Activated T-helper 2 cell treated with anti-CD3 and anti-CD28 coated beads, Interferon-gamma antibody, Interleukin-2, Interleukin-4, amounts not matched to agents 10 μg/mL and 5 μg/mL and 100 μg/mL, durations not matched to agents 14 hours and 24 hours and 36 hours (primary cell): ENCODE measurements around the gene KRT12. TPM values are rescaled to one million over a fixed set of nuclear protein-coding genes. Genes with fewer than 3 reads are reported as not detected.
"Not testable (repeated sequence)": the region's sequence is repeated elsewhere in the genome, so short reads cannot be mapped to it uniquely, and the experiment has no call there.

Experiments used
- DNase-seq: peaks from one replicate; pipeline ENCODE4 v3.0.0; 2021; ENCODE audit warnings: low spot score
- H3K27ac Mint-ChIP-seq: one replicate; pipeline ENCODE4 v1.8.0; 2021; ENCODE audit warnings: mixed read lengths
- H3K27me3 Mint-ChIP-seq: one replicate; pipeline ENCODE4 v1.8.0; 2021; ENCODE audit warnings: low read depth, mixed read lengths
- H3K36me3 Mint-ChIP-seq: one replicate; pipeline ENCODE4 v1.8.0; 2021; ENCODE audit warnings: low read depth, mixed read lengths
- H3K4me1 Mint-ChIP-seq: one replicate; pipeline ENCODE4 v1.8.0; 2021; ENCODE audit warnings: low read depth, mixed read lengths
- H3K4me3 Mint-ChIP-seq: one replicate; pipeline ENCODE4 v1.8.0; 2021; ENCODE audit warnings: low read depth, mild to moderate bottlenecking, moderate library complexity, mixed read lengths
- H3K9me3 Mint-ChIP-seq: one replicate; pipeline ENCODE4 v1.8.0; 2021; ENCODE audit warnings: mixed read lengths
- intact Hi-C: fragments of 100-400 bp; cut with micrococcal nuclease; formaldehyde crosslinking; loops from one replicate; pipeline ENCODE4 v1.15.1; 2023
- total RNA-seq: library from RNA; stranded (reverse); gene quantifications from 2 replicates; pipeline ENCODE4 v1.2.3, GENCODE V29; 2022

Gene KRT12
- total RNA-seq, 1 donor from 2014 or later, result not detected

GRCh38 chr17:40816569-40816968 is 50.5 kb downstream of the KRT12 start:
- intact Hi-C loops, result loop anchor here (5.0 kb wide), 2 partner anchors 86 to 851 kb away; no protein-coding TSS in a partner anchor
- no peak for DNase-seq
- H3K36me3 Mint-ChIP-seq, result peaks cover 33% of the 10 kb centered on the region
- peaks cover 5% of the 10 kb centered on the region for H3K9me3 Mint-ChIP-seq
- H3K4me3 Mint-ChIP-seq, result no peak overlapping the region
- peaks cover 26% of the 10 kb centered on the region for H3K27me3 Mint-ChIP-seq
- peaks cover 21% of the 10 kb centered on the region for H3K4me1 Mint-ChIP-seq
- no peak overlapping the region for H3K27ac Mint-ChIP-seq

- Mint-ChIP-seq H3K36me3 (peaks cover 32% of the 10 kb centered on the region), H3K27me3 (peaks cover 35% of the 10 kb centered on the region), H3K27ac (no peak overlapping the region), H3K9me3 (peaks cover 5% of the 10 kb centered on the region), H3K4me1 (peaks cover 20% of the 10 kb centered on the region), H3K4me3 (no peak overlapping the region)
- no peak for DNase-seq
- intact Hi-C loops, result loop anchor here (5.0 kb wide), 2 partner anchors 87 to 852 kb away; no protein-coding TSS in a partner anchor
These were observed 51.6 kb downstream of the KRT12 start for GRCh38 chr17:40815381-40815780.

- H3K4me3 Mint-ChIP-seq, H3K27ac Mint-ChIP-seq: not testable (repeated sequence)
- intact Hi-C loops, result loop anchor here (5.0 kb wide), 2 partner anchors 88 to 853 kb away; no protein-coding TSS in a partner anchor
These were observed 52.4 kb downstream of the KRT12 start for GRCh38 chr17:40814657-40815056.

GRCh38 chr17:40813804-40814203 is 53.2 kb downstream of the KRT12 start:
- no peak overlapping the region for H3K4me3 Mint-ChIP-seq
- intact Hi-C loops, result no loop called here
- H3K9me3 Mint-ChIP-seq, result peaks cover 5% of the 10 kb centered on the region
- DNase-seq, result no peak
- peaks cover 12% of the 10 kb centered on the region for H3K4me1 Mint-ChIP-seq
- H3K27ac Mint-ChIP-seq, result no peak overlapping the region
- H3K27me3 Mint-ChIP-seq, result peaks cover 45% of the 10 kb centered on the region
- H3K36me3 Mint-ChIP-seq, result peaks cover 23% of the 10 kb centered on the region

More at GRCh38 chr17:40814657-40815056, 52.4 kb downstream of the KRT12 start:
- Mint-ChIP-seq H3K36me3 (peaks cover 25% of the 10 kb centered on the region), H3K27me3 (peaks cover 42% of the 10 kb centered on the region), H3K4me1 (peaks cover 14% of the 10 kb centered on the region)
- not testable (repeated sequence) for DNase-seq, H3K9me3 Mint-ChIP-seq

- Mint-ChIP-seq H3K27me3 (peaks cover 48% of the 10 kb centered on the region), H3K9me3 (peaks cover 5% of the 10 kb centered on the region), H3K4me1 (peaks cover 7% of the 10 kb centered on the region), H3K4me3 (no peak overlapping the region), H3K36me3 (peaks cover 13% of the 10 kb centered on the region), H3K27ac (no peak overlapping the region)
- DNase-seq, result no peak
- intact Hi-C loops, result no loop called here
These were observed 54.4 kb downstream of the KRT12 start for GRCh38 chr17:40812639-40813038.

Other genes with a start within 250 kb of the KRT12 start
- gene SMARCE1, start 219.4 kb downstream of the KRT12 start, total RNA-seq, result 126 and 131 TPM in 2 replicates
- gene KRT222, start 202.0 kb downstream of the KRT12 start, total RNA-seq, result 0.43 TPM in 1 of 2 replicates, not detected in the other
- gene KRT24, start 163.5 kb downstream of the KRT12 start, total RNA-seq, result not detected in 2 replicates
- gene KRT25, start 111.9 kb downstream of the KRT12 start, total RNA-seq, result not detected in 2 replicates
- gene KRT26, start 95.0 kb downstream of the KRT12 start, total RNA-seq, result not detected in 2 replicates
- not detected in 2 replicates for gene KRT27, start 84.7 kb downstream of the KRT12 start, total RNA-seq
- gene KRT28, start 67.3 kb downstream of the KRT12 start, total RNA-seq, result not detected in 2 replicates
- gene KRT10, start 44.6 kb downstream of the KRT12 start, total RNA-seq, result 27.8 and 29.1 TPM in 2 replicates
- not detected in 2 replicates for gene KRT20, start 18.0 kb upstream of the KRT12 start, total RNA-seq
- not detected in 2 replicates for gene KRT23, start 70.4 kb upstream of the KRT12 start, total RNA-seq
- not detected in 2 replicates for gene KRT39, start 99.7 kb upstream of the KRT12 start, total RNA-seq
- gene KRT40, start 117.1 kb upstream of the KRT12 start, total RNA-seq, result not detected in 2 replicates
- gene KRTAP3-3, start 126.9 kb upstream of the KRT12 start, total RNA-seq, result not detected in 2 replicates
- gene KRTAP3-2, start 132.7 kb upstream of the KRT12 start, total RNA-seq, result not detected in 2 replicates
- not detected in 2 replicates for gene KRTAP3-1, start 141.9 kb upstream of the KRT12 start, total RNA-seq
- not detected in 2 replicates for gene KRTAP1-5, start 160.0 kb upstream of the KRT12 start, total RNA-seq
- gene KRTAP1-4, start 163.0 kb upstream of the KRT12 start, total RNA-seq, result not detected in 2 replicates
- gene KRTAP1-3, start 167.7 kb upstream of the KRT12 start, total RNA-seq, result not detected in 2 replicates
- gene KRTAP1-1, start 174.2 kb upstream of the KRT12 start, total RNA-seq, result not detected in 2 replicates
- not detected in 2 replicates for gene KRTAP2-1, start 180.1 kb upstream of the KRT12 start, total RNA-seq
- not detected in 2 replicates for gene KRTAP2-2, start 188.0 kb upstream of the KRT12 start, total RNA-seq
- gene KRTAP2-3, start 192.9 kb upstream of the KRT12 start, total RNA-seq, result not detected in 2 replicates
- gene KRTAP2-4, start 198.7 kb upstream of the KRT12 start, total RNA-seq, result not detected in 2 replicates
- not detected in 2 replicates for gene KRTAP4-7, start 216.9 kb upstream of the KRT12 start, total RNA-seq
- gene KRTAP4-8, start 230.9 kb upstream of the KRT12 start, total RNA-seq, result not detected in 2 replicates
- not detected in 2 replicates for gene KRTAP4-16, start 235.0 kb upstream of the KRT12 start, total RNA-seq
- gene KRTAP4-9, start 238.2 kb upstream of the KRT12 start, total RNA-seq, result not detected in 2 replicates